HG03175 (cell line): Measurements from ENCODE around the gene CFAP52.
"Not testable (repeated sequence)": the region's sequence is repeated elsewhere in the genome, so short reads cannot be mapped to it uniquely, and the experiment has no call there.

Experiments
- ATAC-seq: cut with Tn5 transposase; IDR thresholded peaks from one replicate; pipeline ENCODE4 v1.9.1; 2021; ENCODE audit warnings: mild to moderate bottlenecking, moderate library complexity; ENCODE audit not compliant: unreplicated experiment

The CFAP52 gene

GRCh38 chr17:9576521-9577372 is at the start of gene CFAP52:
Gene CFAP52 (plus strand): TSS chr17:9576642. CDS start chr17:9576696, 54 bp downstream.
- ATAC-seq, result peak; percentile 60

- ATAC-seq, result no peak
Observed at GRCh38 chr17:9527788-9528187, 48.7 kb upstream of the CFAP52 start.

GRCh38 chr17:9529033-9529700 is 47.3 kb upstream of the CFAP52 start:
- no peak for ATAC-seq

- ATAC-seq, result no peak
Observed at GRCh38 chr17:9531034-9531433, 45.4 kb upstream of the CFAP52 start.

- no peak for ATAC-seq
Observed at GRCh38 chr17:9532715-9533114, 43.7 kb upstream of the CFAP52 start.

- ATAC-seq, result no peak
Observed at GRCh38 chr17:9533441-9533840, 43.0 kb upstream of the CFAP52 start.

- no peak for ATAC-seq
Observed at GRCh38 chr17:9536061-9536460, 40.4 kb upstream of the CFAP52 start.

- no peak for ATAC-seq
Observed at GRCh38 chr17:9537177-9537776, 39.2 kb upstream of the CFAP52 start.

GRCh38 chr17:9538626-9539025 is 37.8 kb upstream of the CFAP52 start:
- ATAC-seq, result no peak

GRCh38 chr17:9541718-9542117 is 34.7 kb upstream of the CFAP52 start:
- ATAC-seq, result no peak

- no peak for ATAC-seq
Observed at GRCh38 chr17:9544221-9544620, 32.2 kb upstream of the CFAP52 start.

GRCh38 chr17:9549215-9549614 is 27.2 kb upstream of the CFAP52 start:
- ATAC-seq, result no peak

- no peak for ATAC-seq
Observed at GRCh38 chr17:9553181-9553580, 23.3 kb upstream of the CFAP52 start.

GRCh38 chr17:9553596-9553995 is 22.8 kb upstream of the CFAP52 start:
- no peak for ATAC-seq

- not testable (repeated sequence) for ATAC-seq
Observed at GRCh38 chr17:9554715-9555114, 21.7 kb upstream of the CFAP52 start.

- ATAC-seq, result no peak
Observed at GRCh38 chr17:9557161-9557755, 19.2 kb upstream of the CFAP52 start.

GRCh38 chr17:9557857-9558256 is 18.6 kb upstream of the CFAP52 start:
- no peak for ATAC-seq

- ATAC-seq, result no peak
Observed at GRCh38 chr17:9564104-9564503, 12.3 kb upstream of the CFAP52 start.

- no peak for ATAC-seq
Observed at GRCh38 chr17:9566067-9566466, 10.4 kb upstream of the CFAP52 start.

- not testable (repeated sequence) for ATAC-seq
Observed at GRCh38 chr17:9566739-9567138, 9.7 kb upstream of the CFAP52 start.

GRCh38 chr17:9568004-9568403 is 8.4 kb upstream of the CFAP52 start:
- ATAC-seq, result no peak
